ENCODE data around the gene CLEC16A. TPM values are rescaled to one million over a fixed set of nuclear protein-coding genes. Genes with fewer than 3 reads are reported as not detected.

The CLEC16A gene
- total and polyA plus RNA-seq, 5 donors from 2014 or later = 11.8 to 38.9 (median 12.3) TPM

GRCh38 chr16:11151885-11152629 is 207.7 kb downstream of the CLEC16A start:
- Mint-ChIP-seq H3K9me3 (no peaks in the 10 kb centered on the region), H3K4me3 (no peak overlapping the region), H3K27ac (peak overlapping the region in 1 of 3 donors; percentile 10), H3K36me3 (peaks cover 23% of the 10 kb centered on the region), H3K4me1 (peaks cover 0 to 22% (median 3%) of the 10 kb centered on the region in 4 donors), H3K27me3 (no peaks in the 10 kb centered on the region)
- H3K27ac ChIP-seq (ENCODE audit: insufficient read depth, low read length, poor library complexity, severe bottlenecking) = no peak overlapping the region
- no peak for DNase-seq
- ATAC-seq (ENCODE audit: low read depth in 2 of 2) = no peak
- peaks cover 7% of the 10 kb centered on the region for H3K36me3 ChIP-seq (ENCODE audit: control insufficient read depth, insufficient read depth, low read length)
- no peak overlapping the region for H3K4me3 ChIP-seq (ENCODE audit: low read depth, low read length)
- no peaks in the 10 kb centered on the region for H3K27me3 ChIP-seq (ENCODE audit: control insufficient read depth, insufficient read depth, low read length)
- H3K9me3 ChIP-seq (ENCODE audit: control insufficient read depth in 2 of 2, low read length in 2 of 2) = no peaks in the 10 kb centered on the region
- no peaks in the 10 kb centered on the region for H3K4me1 ChIP-seq (ENCODE audit: control insufficient read depth, insufficient read depth, low read length, poor library complexity, severe bottlenecking)

GRCh38 chr16:11152677-11153331 is 208.4 kb downstream of the CLEC16A start:
- H3K36me3 ChIP-seq (ENCODE audit: control insufficient read depth, insufficient read depth, low read length) = peaks cover 7% of the 10 kb centered on the region
- no peak for ATAC-seq (ENCODE audit: low read depth in 2 of 2)
- Mint-ChIP-seq H3K4me3 (no peak overlapping the region), H3K36me3 (peaks cover 23% of the 10 kb centered on the region), H3K4me1 (peaks cover 0 to 26% (median 1%) of the 10 kb centered on the region in 4 donors), H3K9me3 (no peaks in the 10 kb centered on the region), H3K27me3 (no peaks in the 10 kb centered on the region), H3K27ac (peak overlapping the region in 1 of 3 donors; percentile 10)
- no peaks in the 10 kb centered on the region for H3K27me3 ChIP-seq (ENCODE audit: control insufficient read depth, insufficient read depth, low read length)
- DNase-seq = peak in 1 of 3 donors; percentile 84
- H3K27ac ChIP-seq (ENCODE audit: insufficient read depth, low read length, poor library complexity, severe bottlenecking) = no peak overlapping the region
- H3K4me3 ChIP-seq (ENCODE audit: low read depth, low read length) = no peak overlapping the region
- no peaks in the 10 kb centered on the region for H3K4me1 ChIP-seq (ENCODE audit: control insufficient read depth, insufficient read depth, low read length, poor library complexity, severe bottlenecking)
- H3K9me3 ChIP-seq (ENCODE audit: control insufficient read depth in 2 of 2, low read length in 2 of 2) = no peaks in the 10 kb centered on the region

GRCh38 chr16:11155284-11155806 is 211.0 kb downstream of the CLEC16A start:
- Histone ChIP-seq H3K4me3 (ENCODE audit: low read depth, low read length) (no peak overlapping the region), H3K27ac (ENCODE audit: insufficient read depth, low read length, poor library complexity, severe bottlenecking) (no peak overlapping the region), H3K4me1 (ENCODE audit: control insufficient read depth, insufficient read depth, low read length, poor library complexity, severe bottlenecking) (no peaks in the 10 kb centered on the region), H3K27me3 (ENCODE audit: control insufficient read depth, insufficient read depth, low read length) (no peaks in the 10 kb centered on the region), H3K9me3 (ENCODE audit: control insufficient read depth in 2 of 2, low read length in 2 of 2) (no peaks in the 10 kb centered on the region), H3K36me3 (ENCODE audit: control insufficient read depth, insufficient read depth, low read length) (peaks cover 3% of the 10 kb centered on the region)
- ATAC-seq (ENCODE audit: low read depth in 2 of 2) (peak; percentile 48 to 50), DNase-seq (peak in 1 of 3 donors; percentile 42)
- no peaks in the 10 kb centered on the region for H3K9me3 Mint-ChIP-seq
- peaks cover 12% of the 10 kb centered on the region for H3K36me3 Mint-ChIP-seq
- H3K27me3 Mint-ChIP-seq = no peaks in the 10 kb centered on the region
- H3K4me1 Mint-ChIP-seq = peaks cover 0 to 32% (median 2%) of the 10 kb centered on the region in 4 donors
- H3K27ac Mint-ChIP-seq = peak overlapping the region in 1 of 3 donors; percentile 7
- no peak overlapping the region for H3K4me3 Mint-ChIP-seq

GRCh38 chr16:11156401-11156800 is 212.0 kb downstream of the CLEC16A start:
- no peaks in the 10 kb centered on the region for H3K27me3 Mint-ChIP-seq
- H3K9me3 ChIP-seq (ENCODE audit: control insufficient read depth in 2 of 2, low read length in 2 of 2) = no peaks in the 10 kb centered on the region
- H3K4me1 ChIP-seq (ENCODE audit: control insufficient read depth, insufficient read depth, low read length, poor library complexity, severe bottlenecking) = no peaks in the 10 kb centered on the region
- peaks cover 11% of the 10 kb centered on the region for H3K36me3 Mint-ChIP-seq
- H3K4me1 Mint-ChIP-seq = peaks cover 0 to 38% (median 7%) of the 10 kb centered on the region in 4 donors
- H3K27ac Mint-ChIP-seq = no peak overlapping the region
- H3K36me3 ChIP-seq (ENCODE audit: control insufficient read depth, insufficient read depth, low read length) = no peaks in the 10 kb centered on the region
- DNase-seq (no peak), ATAC-seq (ENCODE audit: low read depth in 2 of 2) (no peak)
- H3K4me3 ChIP-seq (ENCODE audit: low read depth, low read length) = no peak overlapping the region
- H3K27ac ChIP-seq (ENCODE audit: insufficient read depth, low read length, poor library complexity, severe bottlenecking) = no peak overlapping the region
- H3K9me3 Mint-ChIP-seq = no peaks in the 10 kb centered on the region
- H3K4me3 Mint-ChIP-seq = no peak overlapping the region
- no peaks in the 10 kb centered on the region for H3K27me3 ChIP-seq (ENCODE audit: control insufficient read depth, insufficient read depth, low read length)

- no peak overlapping the region for H3K27ac ChIP-seq (ENCODE audit: insufficient read depth, low read length, poor library complexity, severe bottlenecking)
- no peak overlapping the region for H3K4me3 ChIP-seq (ENCODE audit: low read depth, low read length)
- Mint-ChIP-seq H3K36me3 (peaks cover 11% of the 10 kb centered on the region), H3K27ac (peak overlapping the region in 1 of 3 donors; percentile 8), H3K9me3 (no peaks in the 10 kb centered on the region), H3K4me3 (no peak overlapping the region), H3K27me3 (no peaks in the 10 kb centered on the region), H3K4me1 (peaks cover 2 to 34% (median 7%) of the 10 kb centered on the region in 4 donors)
- no peaks in the 10 kb centered on the region for H3K27me3 ChIP-seq (ENCODE audit: control insufficient read depth, insufficient read depth, low read length)
- ATAC-seq (ENCODE audit: low read depth in 2 of 2) (no peak), DNase-seq (peak in 1 of 3 donors; percentile 50)
- no peaks in the 10 kb centered on the region for H3K4me1 ChIP-seq (ENCODE audit: control insufficient read depth, insufficient read depth, low read length, poor library complexity, severe bottlenecking)
- H3K9me3 ChIP-seq (ENCODE audit: control insufficient read depth in 2 of 2, low read length in 2 of 2) = no peaks in the 10 kb centered on the region
- no peaks in the 10 kb centered on the region for H3K36me3 ChIP-seq (ENCODE audit: control insufficient read depth, insufficient read depth, low read length)
Observed at GRCh38 chr16:11157143-11157542, 212.8 kb downstream of the CLEC16A start.

- ATAC-seq (ENCODE audit: low read depth in 2 of 2) (no peak), DNase-seq (no peak)
- H3K9me3 ChIP-seq (ENCODE audit: control insufficient read depth in 2 of 2, low read length in 2 of 2) = no peaks in the 10 kb centered on the region
- Mint-ChIP-seq H3K4me1 (peaks cover 4 to 29% (median 7%) of the 10 kb centered on the region in 4 donors), H3K9me3 (no peaks in the 10 kb centered on the region), H3K27ac (peak overlapping the region in 2 of 3 donors; percentile 8 to 32), H3K4me3 (no peak overlapping the region), H3K36me3 (peaks cover 11% of the 10 kb centered on the region), H3K27me3 (no peaks in the 10 kb centered on the region)
- no peaks in the 10 kb centered on the region for H3K4me1 ChIP-seq (ENCODE audit: control insufficient read depth, insufficient read depth, low read length, poor library complexity, severe bottlenecking)
- no peak overlapping the region for H3K4me3 ChIP-seq (ENCODE audit: low read depth, low read length)
- H3K27me3 ChIP-seq (ENCODE audit: control insufficient read depth, insufficient read depth, low read length) = no peaks in the 10 kb centered on the region
- no peak overlapping the region for H3K27ac ChIP-seq (ENCODE audit: insufficient read depth, low read length, poor library complexity, severe bottlenecking)
- no peaks in the 10 kb centered on the region for H3K36me3 ChIP-seq (ENCODE audit: control insufficient read depth, insufficient read depth, low read length)
Observed at GRCh38 chr16:11158018-11158417, 213.7 kb downstream of the CLEC16A start.

- Mint-ChIP-seq H3K27ac (peak overlapping the region in 1 of 3 donors; percentile 52), H3K4me1 (peaks cover 4 to 27% (median 7%) of the 10 kb centered on the region in 4 donors)
Observed at GRCh38 chr16:11159282-11159681, 214.9 kb downstream of the CLEC16A start.

More at GRCh38 chr16:11159282-11159681, 214.9 kb downstream of the CLEC16A start:
- no peak overlapping the region for H3K4me3 Mint-ChIP-seq
- no peaks in the 10 kb centered on the region for H3K9me3 Mint-ChIP-seq
- no peak for DNase-seq
- no peaks in the 10 kb centered on the region for H3K27me3 Mint-ChIP-seq
- no peak overlapping the region for H3K27ac ChIP-seq (ENCODE audit: insufficient read depth, low read length, poor library complexity, severe bottlenecking)
- no peaks in the 10 kb centered on the region for H3K36me3 ChIP-seq (ENCODE audit: control insufficient read depth, insufficient read depth, low read length)
- H3K4me1 ChIP-seq (ENCODE audit: control insufficient read depth, insufficient read depth, low read length, poor library complexity, severe bottlenecking) = no peaks in the 10 kb centered on the region
- H3K36me3 Mint-ChIP-seq = peaks cover 11% of the 10 kb centered on the region
- no peak for ATAC-seq (ENCODE audit: low read depth in 2 of 2)
- H3K27me3 ChIP-seq (ENCODE audit: control insufficient read depth, insufficient read depth, low read length) = no peaks in the 10 kb centered on the region
- no peaks in the 10 kb centered on the region for H3K9me3 ChIP-seq (ENCODE audit: control insufficient read depth in 2 of 2, low read length in 2 of 2)
- H3K4me3 ChIP-seq (ENCODE audit: low read depth, low read length) = no peak overlapping the region
